ENCODE measurements around the gene PGM2.

The PGM2 gene

GRCh38 chr4:37890801-37891259 lies 64.3 kb downstream of the PGM2 start, which contains the start of gene TBC1D1:
TBC1D1 (plus strand) TSS chr4:37891084; CDS start chr4:37902096, 11,012 bp downstream.
- DNase-seq: peak in 1 of 3 donors; percentile 46
- H3K27ac ChIP-seq (ENCODE audit: insufficient read depth in 1 of 2, low read depth in 1 of 2, low read length in 2 of 2, poor library complexity in 1 of 2, severe bottlenecking in 2 of 2): peak within 1 kb of the TSS in 1 of 2 experiments; percentile 60
- H3K36me3 ChIP-seq (ENCODE audit: control insufficient read depth in 4 of 4, insufficient read depth in 4 of 4, low read length in 3 of 4): no peaks in the 10 kb centered on the region
- POLR2A ChIA-PET: interaction anchor here (0.6 kb wide), 2 partner anchors 54 to 63 kb away, joined by 3 read pairs; no protein-coding TSS in a partner anchor
- WGBS (ENCODE audit: insufficient coverage): 0% methylated on average over 19 of the region's 43 CpGs
- H3K4me3 ChIP-seq (ENCODE audit: control insufficient read depth in 1 of 7, extremely low read depth in 1 of 7, insufficient read depth in 4 of 7, low read depth in 2 of 7, low read length in 6 of 7): peak within 1 kb of the TSS; percentile 53 to 96 (median 79)
- peaks cover 0 to 6% (median 0%) of the 10 kb centered on the region in 5 experiments for H3K27me3 ChIP-seq (replicated peaks in 2 of 5; ENCODE audit: control insufficient read depth in 4 of 5, insufficient read depth in 5 of 5, low read length in 4 of 5)
- H3K9me3 ChIP-seq (ENCODE audit: control extremely low read depth in 1 of 5, control insufficient read depth in 4 of 5, insufficient read depth in 2 of 5, low read depth in 1 of 5, low read length in 4 of 5): no peaks in the 10 kb centered on the region
- CTCF ChIA-PET: interaction anchor here (1.0 to 4.5 kb wide), 9 partner anchors 14 to 1033 kb away, joined by 3 to 33 read pairs (median 4); no protein-coding TSS in a partner anchor
- H3K4me1 ChIP-seq (ENCODE audit: control extremely low read depth in 1 of 4, control insufficient read depth in 4 of 4, insufficient read depth in 4 of 4, low read length in 3 of 4): peaks cover 4 to 20% (median 19%) of the 10 kb centered on the region in 4 experiments

- H3K36me3 ChIP-seq (ENCODE audit: control insufficient read depth in 4 of 4, insufficient read depth in 4 of 4, low read length in 3 of 4): no peaks in the 10 kb centered on the region
- POLR2A ChIA-PET: interaction anchor here (0.6 kb wide), 1 partner anchor 64 kb away, joined by 3 read pairs; no protein-coding TSS in a partner anchor
- peak overlapping the region; percentile 53 to 96 (median 79) for H3K4me3 ChIP-seq (ENCODE audit: control insufficient read depth in 1 of 7, extremely low read depth in 1 of 7, insufficient read depth in 4 of 7, low read depth in 2 of 7, low read length in 6 of 7)
- H3K4me1 ChIP-seq (ENCODE audit: control extremely low read depth in 1 of 4, control insufficient read depth in 4 of 4, insufficient read depth in 4 of 4, low read length in 3 of 4): peaks cover 4 to 20% (median 19%) of the 10 kb centered on the region in 4 experiments
- WGBS (ENCODE audit: insufficient coverage): 0% methylated on average over 32 of the region's 49 CpGs
- H3K27ac ChIP-seq (ENCODE audit: insufficient read depth in 1 of 2, low read depth in 1 of 2, low read length in 2 of 2, poor library complexity in 1 of 2, severe bottlenecking in 2 of 2): peak overlapping the region in 1 of 2 experiments; percentile 60
- H3K27me3 ChIP-seq (replicated peaks in 2 of 5; ENCODE audit: control insufficient read depth in 4 of 5, insufficient read depth in 5 of 5, low read length in 4 of 5): peaks cover 0 to 6% (median 0%) of the 10 kb centered on the region in 5 experiments
- no peaks in the 10 kb centered on the region for H3K9me3 ChIP-seq (ENCODE audit: control extremely low read depth in 1 of 5, control insufficient read depth in 4 of 5, insufficient read depth in 2 of 5, low read depth in 1 of 5, low read length in 4 of 5)
- peak; percentile 56 to 88 (median 82) for DNase-seq
- CTCF ChIA-PET: interaction anchor here (1.0 to 4.5 kb wide), 10 partner anchors 15 to 1033 kb away, joined by 3 to 33 read pairs (median 4); no protein-coding TSS in a partner anchor
These were observed 65.0 kb downstream of the PGM2 start for GRCh38 chr4:37891260-37892159.

- ChIA-PET CTCF (interaction anchor here (0.7 to 2.2 kb wide), 4 partner anchors 83 to 143 kb away, joined by 3 to 8 read pairs (median 4); no protein-coding TSS in a partner anchor), POLR2A (no interaction called here)
- Histone ChIP-seq H3K4me1 (ENCODE audit: control extremely low read depth in 1 of 4, control insufficient read depth in 4 of 4, insufficient read depth in 4 of 4, low read length in 3 of 4) (peaks cover 4 to 20% (median 19%) of the 10 kb centered on the region in 4 experiments), H3K4me3 (ENCODE audit: control insufficient read depth in 1 of 7, extremely low read depth in 1 of 7, insufficient read depth in 4 of 7, low read depth in 2 of 7, low read length in 6 of 7) (peak overlapping the region in 1 of 7 experiments; percentile 96), H3K27ac (ENCODE audit: insufficient read depth in 1 of 2, low read depth in 1 of 2, low read length in 2 of 2, poor library complexity in 1 of 2, severe bottlenecking in 2 of 2) (no peak overlapping the region), H3K27me3 (replicated peaks in 2 of 5; ENCODE audit: control insufficient read depth in 4 of 5, insufficient read depth in 5 of 5, low read length in 4 of 5) (peaks cover 0 to 6% (median 0%) of the 10 kb centered on the region in 5 experiments), H3K36me3 (ENCODE audit: control insufficient read depth in 4 of 4, insufficient read depth in 4 of 4, low read length in 3 of 4) (no peaks in the 10 kb centered on the region), H3K9me3 (ENCODE audit: control extremely low read depth in 1 of 5, control insufficient read depth in 4 of 5, insufficient read depth in 2 of 5, low read depth in 1 of 5, low read length in 4 of 5) (no peaks in the 10 kb centered on the region)
- WGBS (ENCODE audit: insufficient coverage): 18% methylated on average over 5 of the region's 5 CpGs
- peak in 2 of 3 donors; percentile 67 to 77 for DNase-seq
These were observed 66.2 kb downstream of the PGM2 start for GRCh38 chr4:37892641-37893040.

DNA sequence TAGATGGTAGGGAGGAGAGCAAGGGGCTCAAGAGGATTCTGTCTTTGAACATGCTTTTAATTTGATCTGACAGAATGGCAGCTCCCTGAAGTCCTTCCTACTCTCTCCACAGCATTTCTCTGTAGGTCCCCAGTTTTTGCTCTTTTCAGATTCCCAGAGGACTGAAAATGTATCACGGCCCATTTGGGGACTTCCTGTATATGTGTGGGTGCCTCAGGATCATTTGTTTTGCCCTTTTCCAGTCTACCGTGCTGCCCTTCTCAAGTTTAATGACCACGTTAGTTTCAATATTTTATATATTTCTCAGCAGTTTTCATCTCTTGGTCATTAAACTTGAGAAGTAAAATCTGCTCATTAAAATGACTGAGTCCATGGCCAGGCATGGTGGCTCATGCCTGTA lies 66.7 kb downstream of the PGM2 start:
- CTCF ChIA-PET: interaction anchor here (2.2 kb wide), 1 partner anchor 142 kb away, joined by 8 read pairs; no protein-coding TSS in a partner anchor
- Histone ChIP-seq H3K4me1 (ENCODE audit: control extremely low read depth in 1 of 4, control insufficient read depth in 4 of 4, insufficient read depth in 4 of 4, low read length in 3 of 4) (peaks cover 4 to 20% (median 19%) of the 10 kb centered on the region in 4 experiments), H3K4me3 (ENCODE audit: control insufficient read depth in 1 of 7, extremely low read depth in 1 of 7, insufficient read depth in 4 of 7, low read depth in 2 of 7, low read length in 6 of 7) (no peak overlapping the region), H3K9me3 (ENCODE audit: control extremely low read depth in 1 of 5, control insufficient read depth in 4 of 5, insufficient read depth in 2 of 5, low read depth in 1 of 5, low read length in 4 of 5) (no peaks in the 10 kb centered on the region), H3K27ac (ENCODE audit: insufficient read depth in 1 of 2, low read depth in 1 of 2, low read length in 2 of 2, poor library complexity in 1 of 2, severe bottlenecking in 2 of 2) (no peak overlapping the region), H3K36me3 (ENCODE audit: control insufficient read depth in 4 of 4, insufficient read depth in 4 of 4, low read length in 3 of 4) (no peaks in the 10 kb centered on the region), H3K27me3 (replicated peaks in 2 of 5; ENCODE audit: control insufficient read depth in 4 of 5, insufficient read depth in 5 of 5, low read length in 4 of 5) (peaks cover 0 to 6% (median 0%) of the 10 kb centered on the region in 5 experiments)
- no peak for DNase-seq
- 96% methylated on average over 3 of the region's 3 CpGs for WGBS (ENCODE audit: insufficient coverage)
- POLR2A ChIA-PET: no interaction called here

DNA sequence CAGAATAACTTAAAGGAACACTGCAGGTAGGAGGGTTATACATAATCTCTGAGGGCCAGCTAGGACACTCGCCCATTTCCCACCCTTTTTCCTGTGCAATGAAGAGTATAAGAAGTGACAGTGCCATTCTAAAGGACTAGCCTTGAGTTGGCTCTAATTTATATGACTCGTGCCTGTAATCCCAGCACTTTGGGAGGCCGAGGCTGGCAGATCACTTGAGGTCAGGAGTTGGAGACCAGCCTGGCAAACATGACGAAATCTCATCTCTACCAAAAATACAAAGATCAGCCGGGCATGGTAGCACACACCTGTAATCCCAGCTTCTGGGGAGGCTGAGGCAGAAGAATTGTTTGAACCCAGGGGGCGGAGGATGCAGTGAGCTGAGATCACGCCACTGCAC lies 68.8 kb downstream of the PGM2 start:
- Histone ChIP-seq H3K4me3 (ENCODE audit: control insufficient read depth in 1 of 7, extremely low read depth in 1 of 7, insufficient read depth in 4 of 7, low read depth in 2 of 7, low read length in 6 of 7) (no peak overlapping the region), H3K27ac (ENCODE audit: insufficient read depth in 1 of 2, low read depth in 1 of 2, low read length in 2 of 2, poor library complexity in 1 of 2, severe bottlenecking in 2 of 2) (no peak overlapping the region), H3K4me1 (ENCODE audit: control extremely low read depth in 1 of 4, control insufficient read depth in 4 of 4, insufficient read depth in 4 of 4, low read length in 3 of 4) (peaks cover 4 to 19% (median 15%) of the 10 kb centered on the region in 4 experiments), H3K27me3 (replicated peaks in 2 of 5; ENCODE audit: control insufficient read depth in 4 of 5, insufficient read depth in 5 of 5, low read length in 4 of 5) (no peaks in the 10 kb centered on the region), H3K36me3 (ENCODE audit: control insufficient read depth in 4 of 4, insufficient read depth in 4 of 4, low read length in 3 of 4) (no peaks in the 10 kb centered on the region), H3K9me3 (ENCODE audit: control extremely low read depth in 1 of 5, control insufficient read depth in 4 of 5, insufficient read depth in 2 of 5, low read depth in 1 of 5, low read length in 4 of 5) (no peaks in the 10 kb centered on the region)
- DNase-seq: no peak
- ChIA-PET CTCF (interaction anchor here (0.6 to 1.4 kb wide), 3 partner anchors 21 to 92 kb away, joined by 3 to 5 read pairs (median 4); no protein-coding TSS in a partner anchor), POLR2A (no interaction called here)
- 100% methylated on average over 2 of the region's 7 CpGs for WGBS (ENCODE audit: insufficient coverage)

GRCh38 chr4:37896206-37896860 lies 69.8 kb downstream of the PGM2 start:
- Histone ChIP-seq H3K27ac (ENCODE audit: insufficient read depth in 1 of 2, low read depth in 1 of 2, low read length in 2 of 2, poor library complexity in 1 of 2, severe bottlenecking in 2 of 2) (no peak overlapping the region), H3K36me3 (ENCODE audit: control insufficient read depth in 4 of 4, insufficient read depth in 4 of 4, low read length in 3 of 4) (no peaks in the 10 kb centered on the region), H3K9me3 (ENCODE audit: control extremely low read depth in 1 of 5, control insufficient read depth in 4 of 5, insufficient read depth in 2 of 5, low read depth in 1 of 5, low read length in 4 of 5) (no peaks in the 10 kb centered on the region), H3K4me1 (ENCODE audit: control extremely low read depth in 1 of 4, control insufficient read depth in 4 of 4, insufficient read depth in 4 of 4, low read length in 3 of 4) (peaks cover 4 to 12% (median 11%) of the 10 kb centered on the region in 4 experiments), H3K4me3 (ENCODE audit: control insufficient read depth in 1 of 7, extremely low read depth in 1 of 7, insufficient read depth in 4 of 7, low read depth in 2 of 7, low read length in 6 of 7) (no peak overlapping the region), H3K27me3 (replicated peaks in 2 of 5; ENCODE audit: control insufficient read depth in 4 of 5, insufficient read depth in 5 of 5, low read length in 4 of 5) (no peaks in the 10 kb centered on the region)
- ChIA-PET POLR2A (no interaction called here), CTCF (interaction anchor here (0.7 to 1.4 kb wide), 5 partner anchors 24 to 139 kb away, joined by 3 to 4 read pairs (median 3); no protein-coding TSS in a partner anchor)
- no peak for DNase-seq

Measured in common myeloid progenitor, CD34-positive (primary cell).